Mucosa of descending colon (tissue), 3 donors: ENCODE results near the gene RPL27A. TPM values are rescaled to one million over a fixed set of nuclear protein-coding genes. Genes with fewer than 3 reads are reported as not detected.

Source experiments
- ATAC-seq: fragments of 200-7000 bp; cut with Tn5 transposase; one replicate; pipeline ENCODE4 v1.9.1; 2020; ENCODE audit warnings: mild to moderate bottlenecking, moderate library complexity
- DNase-seq, 3 donors: peaks; one replicate each; pipeline ENCODE4 v3.0.0-alpha.2; 2020
- H3K36me3 ChIP-seq: fragments of 200-600 bp; one replicate; pipeline ENCODE4 v1.8.0; 2021; ENCODE audit warnings: low read depth, mild to moderate bottlenecking
- H3K4me1 ChIP-seq: fragments of 200-600 bp; one replicate; pipeline ENCODE4 v1.8.0; 2021; ENCODE audit warnings: low read depth, mild to moderate bottlenecking
- H3K4me3 ChIP-seq: fragments of 200-600 bp; one replicate; pipeline ENCODE4 v1.8.0; 2021; ENCODE audit warnings: mild to moderate bottlenecking
- H3K9me3 ChIP-seq: fragments of 200-600 bp; one replicate; pipeline ENCODE4 v1.8.0; 2021; ENCODE audit warnings: mild to moderate bottlenecking
- intact Hi-C, 2 donors: fragments of 100-400 bp; cut with DNase I in 1 of 2; cut with micrococcal nuclease in 1 of 2; formaldehyde crosslinking; loops; one replicate each; pipeline versions ENCODE4 v1.11.0 to v1.11.1; 2022; cut with DNase I, micrococcal nuclease
- total RNA-seq, 3 donors: library from RNA; stranded (reverse); fragmentation: NEBNext Ultra II Directional in 2 of 3; extraction: Animal tissue kit (Norgen Biotek cat#: 25700) in 2 of 3; gene quantifications; one replicate each; pipeline versions ENCODE4 v1.2.1 to v1.2.4, GENCODE V29; 2021 to 2023
- TF ChIP-seq, protein P1 (sequence below): fragments of 200-600 bp; IDR thresholded peaks from one replicate; pipeline ENCODE4 v1.8.0; 2022; ENCODE audit warnings: antibody characterized with exemption, mild to moderate bottlenecking
- donor health status: DM: no; HTN: no; CAD: no; lungs with moderate emphysema.
- donor health status: DM: no; HTN: no; CAD: no.
- donor health status: DM: no; HTN: yes; CAD: no.

RPL27A gene
- total RNA-seq, 3 donors from 2014 or later = 634 to 807 (median 704) TPM

DNA sequence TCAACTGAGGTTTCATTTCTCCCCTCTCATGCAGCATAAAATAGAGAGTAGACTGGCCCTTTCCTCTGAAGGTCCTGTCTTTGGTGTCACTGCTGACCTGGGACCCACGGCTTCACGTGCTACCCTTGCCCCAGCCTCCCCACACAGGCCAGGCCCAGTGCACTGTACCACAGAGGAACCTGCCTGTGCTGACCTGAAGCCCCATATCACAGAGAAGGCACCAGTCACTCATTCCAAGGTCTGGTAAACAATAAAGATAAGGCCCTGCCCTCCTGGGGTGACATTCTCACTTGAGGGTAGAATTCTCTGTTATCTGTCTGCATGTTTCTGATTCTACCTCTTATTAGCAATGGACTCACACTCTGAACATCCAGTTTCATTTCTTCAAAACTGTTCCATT, 51.3 kb downstream of the RPL27A start:
- Histone ChIP-seq H3K9me3 (no peaks in the 10 kb centered on the region), H3K4me1 (no peaks in the 10 kb centered on the region), H3K4me3 (no peak overlapping the region), H3K36me3 (no peaks in the 10 kb centered on the region)
- ATAC-seq (peak; percentile 67), DNase-seq (peak in 1 of 3 donors; percentile 37)
- intact Hi-C loops = no loop called here
- TF ChIP-seq, protein P1, sequence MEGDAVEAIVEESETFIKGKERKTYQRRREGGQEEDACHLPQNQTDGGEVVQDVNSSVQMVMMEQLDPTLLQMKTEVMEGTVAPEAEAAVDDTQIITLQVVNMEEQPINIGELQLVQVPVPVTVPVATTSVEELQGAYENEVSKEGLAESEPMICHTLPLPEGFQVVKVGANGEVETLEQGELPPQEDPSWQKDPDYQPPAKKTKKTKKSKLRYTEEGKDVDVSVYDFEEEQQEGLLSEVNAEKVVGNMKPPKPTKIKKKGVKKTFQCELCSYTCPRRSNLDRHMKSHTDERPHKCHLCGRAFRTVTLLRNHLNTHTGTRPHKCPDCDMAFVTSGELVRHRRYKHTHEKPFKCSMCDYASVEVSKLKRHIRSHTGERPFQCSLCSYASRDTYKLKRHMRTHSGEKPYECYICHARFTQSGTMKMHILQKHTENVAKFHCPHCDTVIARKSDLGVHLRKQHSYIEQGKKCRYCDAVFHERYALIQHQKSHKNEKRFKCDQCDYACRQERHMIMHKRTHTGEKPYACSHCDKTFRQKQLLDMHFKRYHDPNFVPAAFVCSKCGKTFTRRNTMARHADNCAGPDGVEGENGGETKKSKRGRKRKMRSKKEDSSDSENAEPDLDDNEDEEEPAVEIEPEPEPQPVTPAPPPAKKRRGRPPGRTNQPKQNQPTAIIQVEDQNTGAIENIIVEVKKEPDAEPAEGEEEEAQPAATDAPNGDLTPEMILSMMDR = no peak

DNA sequence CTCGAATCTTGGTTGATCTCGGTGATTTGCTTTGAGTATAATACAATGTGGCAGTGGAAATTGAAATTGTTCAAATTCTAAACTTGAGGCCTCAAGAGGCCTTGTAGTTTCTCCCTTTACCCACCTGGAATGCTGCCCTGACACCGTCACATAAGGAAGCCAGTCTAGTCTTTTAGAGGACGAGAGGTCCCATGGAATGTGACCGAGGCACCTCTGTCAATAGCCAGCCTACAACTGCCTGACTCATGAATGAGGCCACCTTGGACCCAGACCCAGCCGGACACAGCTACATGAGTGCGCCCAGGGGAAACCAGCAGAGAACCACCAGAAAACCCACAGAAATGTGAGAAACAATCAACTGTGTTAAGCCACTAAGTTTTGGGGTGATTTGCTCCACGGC, 52.5 kb downstream of the RPL27A start:
- ATAC-seq = no peak
- DNase-seq = no peak
- TF ChIP-seq, protein P1 = no peak
- H3K4me1 ChIP-seq = no peaks in the 10 kb centered on the region
- intact Hi-C loops = no loop called here
- H3K36me3 ChIP-seq = no peaks in the 10 kb centered on the region
- H3K4me3 ChIP-seq = no peak overlapping the region
- no peaks in the 10 kb centered on the region for H3K9me3 ChIP-seq

DNA sequence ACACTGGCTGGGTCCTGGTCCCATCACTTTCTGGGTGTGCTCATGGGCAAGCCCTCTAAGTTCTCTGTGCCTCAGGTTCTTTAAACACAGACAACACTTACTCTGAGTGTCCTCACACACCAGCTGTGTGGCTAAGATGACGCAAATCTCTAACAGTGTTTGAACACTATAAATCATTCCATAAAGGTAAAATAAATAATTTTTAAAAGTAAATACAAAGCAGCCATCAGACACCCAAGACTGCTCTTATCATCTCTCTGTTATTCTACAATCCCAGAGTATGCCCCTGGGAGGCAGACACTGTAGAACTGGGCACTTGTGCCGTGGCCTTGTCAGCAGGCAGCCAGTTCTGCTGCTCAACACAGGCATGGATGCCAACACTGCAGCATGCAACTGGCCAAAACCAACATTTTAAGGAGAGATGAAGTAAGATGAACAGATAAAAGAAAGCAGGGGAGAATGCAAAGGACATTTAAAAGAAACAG, 56.8 kb downstream of the RPL27A start:
- ATAC-seq (peak; percentile 76), DNase-seq (no peak)
- TF ChIP-seq, protein P1 = no peak
- H3K36me3 ChIP-seq = no peaks in the 10 kb centered on the region
- H3K9me3 ChIP-seq = no peaks in the 10 kb centered on the region
- H3K4me3 ChIP-seq = no peak overlapping the region
- H3K4me1 ChIP-seq = no peaks in the 10 kb centered on the region
- intact Hi-C loops = no loop called here

Other genes with a start within 250 kb of the RPL27A start
- 10 to 100 TPM in 1 of 3 donors, 1 to 10 TPM in 1, under 1 TPM in 1; 0.90 to 15.1 (median 3.4) TPM for gene STK33, start 88.6 kb upstream of the RPL27A start, total RNA-seq
- 10 to 100 TPM in 2 of 3 donors, 1 to 10 TPM in 1; 9.6 to 21.3 (median 15.9) TPM for gene TRIM66, start 127 bp upstream of the RPL27A start, total RNA-seq
- 10 to 100 TPM; 12.6 to 20.1 (median 17.0) TPM for gene AKIP1, start 228.4 kb downstream of the RPL27A start, total RNA-seq